GM18520 (cell line): ENCODE data around the gene EIF4H.
"Not testable (repeated sequence)": the region's sequence is repeated elsewhere in the genome, so short reads cannot be mapped to it uniquely, and the experiment has no call there.

ENCODE experiments used
- ATAC-seq: cut with Tn5 transposase; IDR thresholded peaks from one replicate; pipeline ENCODE4 v1.9.1; 2021; ENCODE audit not compliant: unreplicated experiment

EIF4H gene

GRCh38 chr7:74197449-74198124 lies 23.4 kb downstream of the EIF4H start:
- no peak for ATAC-seq

- ATAC-seq, result no peak
Observed at GRCh38 chr7:74199551-74200355, 25.6 kb downstream of the EIF4H start.

GRCh38 chr7:74202841-74203556 lies 28.8 kb downstream of the EIF4H start:
- ATAC-seq, result no peak

- ATAC-seq, result no peak
Observed at GRCh38 chr7:74203956-74204618, 29.9 kb downstream of the EIF4H start.

GRCh38 chr7:74206052-74206451 lies 31.9 kb downstream of the EIF4H start:
- ATAC-seq, result not testable (repeated sequence)

- ATAC-seq, result no peak
Observed at GRCh38 chr7:74206589-74207120, 32.5 kb downstream of the EIF4H start.

- no peak for ATAC-seq
Observed at GRCh38 chr7:74207586-74207985, 33.4 kb downstream of the EIF4H start.

GRCh38 chr7:74208241-74208640 lies 34.1 kb downstream of the EIF4H start:
- ATAC-seq, result not testable (repeated sequence)

- no peak for ATAC-seq
Observed at GRCh38 chr7:74212661-74213060, 38.5 kb downstream of the EIF4H start.

GRCh38 chr7:74214816-74215630 lies 40.9 kb downstream of the EIF4H start:
- ATAC-seq, result no peak

- ATAC-seq, result no peak
Observed at GRCh38 chr7:74215921-74216320, 41.8 kb downstream of the EIF4H start.

GRCh38 chr7:74216361-74216761 lies 42.2 kb downstream of the EIF4H start:
- no peak for ATAC-seq

GRCh38 chr7:74217455-74218342 lies 43.5 kb downstream of the EIF4H start:
- peak; percentile 38 for ATAC-seq

GRCh38 chr7:74218343-74218698 lies 44.2 kb downstream of the EIF4H start:
- ATAC-seq, result no peak

GRCh38 chr7:74219416-74219815 lies 45.3 kb downstream of the EIF4H start:
- no peak for ATAC-seq

- no peak for ATAC-seq
Observed at GRCh38 chr7:74220229-74220628, 46.1 kb downstream of the EIF4H start.

GRCh38 chr7:74221713-74222112 lies 47.6 kb downstream of the EIF4H start:
- no peak for ATAC-seq

- ATAC-seq, result no peak
Observed at GRCh38 chr7:74222851-74223710, 48.9 kb downstream of the EIF4H start.
